ENCODE measurements around the gene OOSP4A. TPM values are rescaled to one million over a fixed set of nuclear protein-coding genes. Genes with fewer than 3 reads are reported as not detected.
A peak's percentile ranks its signal among the peaks of the same experiment; 100 is the strongest.

Gene OOSP4A
- total and polyA plus RNA-seq, 2 of the 13 experiments (the other 11 are each of a cell fraction or from before 2014, with no cell fraction given) = not detected

GRCh38 chr11:59953463-59954218, 10.2 kb upstream of the OOSP4A start (continued):
- no peak for TF ChIP-seq ARID3A (IDR thresholded peaks at IDR 0.05; ENCODE audit: low read depth, low read length)
- no peak for TF ChIP-seq ZBTB7A (CRISPR knock-in tag; IDR thresholded peaks at IDR 0.05)

- WGBS (ENCODE audit: low lambda C conversion rate) = 7% methylated on average over 3 of the region's 3 CpGs
- no peak for DNase-seq (ENCODE audit: low spot score)
- in situ Hi-C loops (cut with HindIII; ENCODE audit: extremely low pct_ligation_motif_present, low pct_unique_long_range_greater_than_20kb) (no loop called here), intact Hi-C loops (cut with micrococcal nuclease; ENCODE audit: unreplicated experiment) (no loop called here)
- no peaks in the 10 kb centered on the region for H3K4me1 ChIP-seq (ENCODE audit: insufficient read depth, low read length)
- H3K9me3 ChIP-seq (ENCODE audit: low read length) = no peaks in the 10 kb centered on the region
- H3K9ac ChIP-seq (ENCODE audit: insufficient read depth, low read depth, low read length) = no peak overlapping the region
- no peaks in the 10 kb centered on the region for H3K27me3 ChIP-seq (ENCODE audit: control insufficient read depth in 1 of 2, insufficient read depth in 2 of 2, low read length in 2 of 2)
- ChIA-PET POLR2A (no interaction called here), CTCF (ENCODE audit: low intra/inter-chr PET ratio, low total read pairs) (no interaction called here)
- H3K4me2 ChIP-seq (ENCODE audit: low read depth, low read length) = no peak overlapping the region
- no TSS peak for BruUV-seq (replicated peaks)
- H3K36me3 ChIP-seq (replicated peaks in 1 of 2; ENCODE audit: control insufficient read depth in 1 of 2, insufficient read depth in 2 of 2, low read length in 2 of 2) = no peaks in the 10 kb centered on the region
- H4K20me1 ChIP-seq (ENCODE audit: insufficient read depth, low read length) = no peaks in the 10 kb centered on the region
- no peak overlapping the region for H3K27ac ChIP-seq (ENCODE audit: extremely low read length, insufficient read depth, low read length)
- TF ChIP-seq, protein P1, sequence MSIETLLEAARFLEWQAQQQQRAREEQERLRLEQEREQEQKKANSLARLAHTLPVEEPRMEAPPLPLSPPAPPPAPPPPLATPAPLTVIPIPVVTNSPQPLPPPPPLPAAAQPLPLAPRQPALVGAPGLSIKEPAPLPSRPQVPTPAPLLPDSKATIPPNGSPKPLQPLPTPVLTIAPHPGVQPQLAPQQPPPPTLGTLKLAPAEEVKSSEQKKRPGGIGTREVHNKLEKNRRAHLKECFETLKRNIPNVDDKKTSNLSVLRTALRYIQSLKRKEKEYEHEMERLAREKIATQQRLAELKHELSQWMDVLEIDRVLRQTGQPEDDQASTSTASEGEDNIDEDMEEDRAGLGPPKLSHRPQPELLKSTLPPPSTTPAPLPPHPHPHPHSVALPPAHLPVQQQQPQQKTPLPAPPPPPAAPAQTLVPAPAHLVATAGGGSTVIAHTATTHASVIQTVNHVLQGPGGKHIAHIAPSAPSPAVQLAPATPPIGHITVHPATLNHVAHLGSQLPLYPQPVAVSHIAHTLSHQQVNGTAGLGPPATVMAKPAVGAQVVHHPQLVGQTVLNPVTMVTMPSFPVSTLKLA (IDR thresholded peaks at IDR 0.05) = peak; percentile 92
- no peak for TF ChIP-seq AKAP8 (CRISPR knock-in tag; IDR thresholded peaks at IDR 0.05)
- no peak overlapping the region for H3K4me3 ChIP-seq (replicated peaks in 1 of 3; ENCODE audit: insufficient read depth in 1 of 3, low read depth in 2 of 3, low read length in 3 of 3)
- no peak for FAIRE-seq
- H3K79me2 ChIP-seq (ENCODE audit: insufficient read depth, low read length) = no peaks in the 10 kb centered on the region
- ATAC-seq = no peak
- no peak overlapping the region for H2AFZ ChIP-seq (ENCODE audit: low read length)
These were observed 9.5 kb upstream of the OOSP4A start for GRCh38 chr11:59954219-59954847.
